Measurements from ENCODE around the gene SPEG.
A peak's percentile ranks its signal among the peaks of the same experiment; 100 is the strongest.

SPEG gene

GRCh38 chr2:219434718-219435525 is at the start of gene SPEG:
Gene SPEG (plus strand): TSS chr2:219434843. CDS start chr2:219434978, 135 bp downstream.
- no peak for TF ChIP-seq CTCF (IDR thresholded peaks at IDR 0.05; ENCODE audit: control insufficient read depth, extremely low read depth, insufficient read depth)
- H3K4me3 ChIP-seq (ENCODE audit: low read depth, low read length), result no peak within 1 kb of the TSS
- no peak for DNase-seq (ENCODE audit: low read depth)

GRCh38 chr2:219384859-219385258 is 49.8 kb upstream of the SPEG start:
- TF ChIP-seq CTCF (IDR thresholded peaks at IDR 0.05; ENCODE audit: control insufficient read depth, extremely low read depth, insufficient read depth), result no peak
- DNase-seq (ENCODE audit: low read depth), result no peak
- no peak overlapping the region for H3K4me3 ChIP-seq (ENCODE audit: low read depth, low read length)

- H3K4me3 ChIP-seq (ENCODE audit: low read depth, low read length), result no peak overlapping the region
- TF ChIP-seq CTCF (IDR thresholded peaks at IDR 0.05; ENCODE audit: control insufficient read depth, extremely low read depth, insufficient read depth), result no peak
- no peak for DNase-seq (ENCODE audit: low read depth)
Observed at GRCh38 chr2:219385958-219386520, 48.6 kb upstream of the SPEG start.

- H3K4me3 ChIP-seq (ENCODE audit: low read depth, low read length), result peak overlapping the region; percentile 84
- DNase-seq (ENCODE audit: low read depth), result no peak
- TF ChIP-seq CTCF (IDR thresholded peaks at IDR 0.05; ENCODE audit: control insufficient read depth, extremely low read depth, insufficient read depth), result no peak
Observed at GRCh38 chr2:219386532-219387280, 47.9 kb upstream of the SPEG start.

GRCh38 chr2:219387306-219388120 is 47.1 kb upstream of the SPEG start, which contains the start of gene DNPEP:
Gene DNPEP (minus strand): TSS chr2:219387912. CDS start chr2:219387794, 118 bp downstream.
- H3K4me3 ChIP-seq (ENCODE audit: low read depth, low read length), result peak within 1 kb of the TSS; percentile 84
- TF ChIP-seq CTCF (IDR thresholded peaks at IDR 0.05; ENCODE audit: control insufficient read depth, extremely low read depth, insufficient read depth), result no peak
- DNase-seq (ENCODE audit: low read depth), result no peak

All from LNCaP clone FGC (cell line).